ENCODE data around the gene GAB2. TPM values are rescaled to one million over a fixed set of nuclear protein-coding genes. Genes with fewer than 3 reads are reported as not detected.

Gene GAB2
- total RNA-seq, 5 donors from 2014 or later (not counting 1 experiment from before 2014, with no cell fraction given): 5.4 to 17.2 (median 8.8) TPM

- Histone ChIP-seq H3K9me3 (no peaks in the 10 kb centered on the region), H3K4me1 (ENCODE audit: control insufficient read depth in 1 of 2, extremely low read depth in 1 of 2, insufficient read depth in 2 of 2, low read length in 2 of 2) (peaks cover 5 to 25% of the 10 kb centered on the region in 2 experiments), H3K36me3 (ENCODE audit: control insufficient read depth in 2 of 2, extremely low read depth in 1 of 2, insufficient read depth in 1 of 2, low read length in 1 of 2) (no peaks in the 10 kb centered on the region), H3K4me3 (ENCODE audit: control insufficient read depth in 1 of 2, extremely low read depth in 1 of 2, low read length in 1 of 2) (peak overlapping the region; percentile 61 to 79), H3K27me3 (replicated peaks in 1 of 2; ENCODE audit: control insufficient read depth in 2 of 2, extremely low read depth in 1 of 2, insufficient read depth in 2 of 2, low read length in 1 of 2) (peaks cover 0 to 20% of the 10 kb centered on the region in 2 experiments), H3K27ac (ENCODE audit: low read length) (no peak overlapping the region)
- ChIA-PET CTCF (interaction anchor here (0.6 to 5.7 kb wide), 10 partner anchors 9 to 424 kb away, joined by 3 to 62 read pairs (median 4); partner anchors contain the start of genes ALG8 (in 1 of the 2), INTS4 (in 1 of the 2) and NARS2 (in 1 of the 2)), POLR2A (no interaction called here)
- WGBS (ENCODE audit: insufficient coverage): 87% methylated on average over 3 of the region's 11 CpGs
- ATAC-seq (replicated peaks in 1 of 4): no peak
- Mint-ChIP-seq H3K9me3 (no peaks in the 10 kb centered on the region), H3K27me3 (peaks cover 18 to 19% of the 10 kb centered on the region in 2 donors), H3K4me1 (peaks cover 17 to 37% (median 22%) of the 10 kb centered on the region in 3 donors), H3K36me3 (no peaks in the 10 kb centered on the region), H3K4me3 (peak overlapping the region; percentile 73 to 82 (median 78)), H3K27ac (peak overlapping the region; percentile 31 to 57)
- peak in 1 of 35 experiments; percentile 6 for DNase-seq
Measured at GRCh38 chr11:78418584-78419211, 1.1 kb upstream of the GAB2 start.

GRCh38 chr11:78417888-78418583 is 416 bp upstream of the GAB2 start:
- no peaks in the 10 kb centered on the region for H3K36me3 ChIP-seq (ENCODE audit: control insufficient read depth in 2 of 2, extremely low read depth in 1 of 2, insufficient read depth in 1 of 2, low read length in 1 of 2)
- no peaks in the 10 kb centered on the region for H3K9me3 ChIP-seq
- CTCF ChIA-PET: interaction anchor here (0.6 to 5.7 kb wide), 12 partner anchors 10 to 423 kb away, joined by 3 to 62 read pairs (median 3); partner anchors contain the start of genes ALG8 (in 1 of the 2), INTS4 (in 1 of the 2) and NARS2 (in 1 of the 2)
- peak overlapping the region; percentile 73 to 82 (median 78) for H3K4me3 Mint-ChIP-seq
- WGBS (ENCODE audit: insufficient coverage): under 1% methylated on average over 48 of the region's 68 CpGs
- DNase-seq: peak; percentile 52 to 86 (median 67)
- H3K4me1 ChIP-seq (ENCODE audit: control insufficient read depth in 1 of 2, extremely low read depth in 1 of 2, insufficient read depth in 2 of 2, low read length in 2 of 2): peaks cover 5 to 25% of the 10 kb centered on the region in 2 experiments
- no peaks in the 10 kb centered on the region for H3K9me3 Mint-ChIP-seq
- POLR2A ChIA-PET: interaction anchor here in 1 of 2 donors (0.7 kb wide), 1 partner anchor 146 kb away, joined by 6 read pairs; no protein-coding TSS in a partner anchor
- peaks cover 0 to 20% of the 10 kb centered on the region in 2 experiments for H3K27me3 ChIP-seq (replicated peaks in 1 of 2; ENCODE audit: control insufficient read depth in 2 of 2, extremely low read depth in 1 of 2, insufficient read depth in 2 of 2, low read length in 1 of 2)
- peak overlapping the region; percentile 61 to 79 for H3K4me3 ChIP-seq (ENCODE audit: control insufficient read depth in 1 of 2, extremely low read depth in 1 of 2, low read length in 1 of 2)
- H3K27ac ChIP-seq (ENCODE audit: low read length): no peak overlapping the region
- ATAC-seq (replicated peaks in 1 of 4): peak; percentile 78 to 83 (median 80)
- peaks cover 17 to 37% (median 22%) of the 10 kb centered on the region in 3 donors for H3K4me1 Mint-ChIP-seq
- peaks cover 18 to 19% of the 10 kb centered on the region in 2 donors for H3K27me3 Mint-ChIP-seq
- H3K27ac Mint-ChIP-seq: peak overlapping the region; percentile 31 to 57
- H3K36me3 Mint-ChIP-seq: no peaks in the 10 kb centered on the region

- Histone ChIP-seq H3K4me3 (ENCODE audit: control insufficient read depth in 1 of 2, extremely low read depth in 1 of 2, low read length in 1 of 2) (peak overlapping the region; percentile 54 to 64), H3K27ac (ENCODE audit: low read length) (no peak overlapping the region), H3K4me1 (ENCODE audit: control insufficient read depth in 1 of 2, extremely low read depth in 1 of 2, insufficient read depth in 2 of 2, low read length in 2 of 2) (peaks cover 5 to 25% of the 10 kb centered on the region in 2 experiments), H3K9me3 (no peaks in the 10 kb centered on the region), H3K36me3 (ENCODE audit: control insufficient read depth in 2 of 2, extremely low read depth in 1 of 2, insufficient read depth in 1 of 2, low read length in 1 of 2) (no peaks in the 10 kb centered on the region), H3K27me3 (replicated peaks in 1 of 2; ENCODE audit: control insufficient read depth in 2 of 2, extremely low read depth in 1 of 2, insufficient read depth in 2 of 2, low read length in 1 of 2) (peaks cover 0 to 20% of the 10 kb centered on the region in 2 experiments)
- H3K27ac Mint-ChIP-seq: peak overlapping the region; percentile 66 to 86
- peak; percentile 62 to 64 (median 62) for ATAC-seq (replicated peaks in 1 of 4)
- H3K4me3 Mint-ChIP-seq: peak overlapping the region; percentile 87 to 94 (median 94)
- peaks cover 15 to 16% of the 10 kb centered on the region in 2 donors for H3K27me3 Mint-ChIP-seq
- CTCF ChIA-PET: interaction anchor here (0.6 to 5.7 kb wide), 12 partner anchors 14 to 292 kb away, joined by 3 to 62 read pairs (median 4); partner anchors contain the start of genes ALG8 (in 1 of the 2) and NARS2 (in 1 of the 2)
- POLR2A ChIA-PET: interaction anchor here (0.5 kb wide), 2 partner anchors 70 to 103 kb away, joined by 4 to 5 read pairs; no protein-coding TSS in a partner anchor
- H3K4me1 Mint-ChIP-seq: peaks cover 17 to 37% (median 22%) of the 10 kb centered on the region in 3 donors
- no peaks in the 10 kb centered on the region for H3K36me3 Mint-ChIP-seq
- no peaks in the 10 kb centered on the region for H3K9me3 Mint-ChIP-seq
- 13% methylated on average over 25 of the region's 38 CpGs for WGBS (ENCODE audit: insufficient coverage)
- peak; percentile 38 to 80 (median 64) for DNase-seq
Measured at GRCh38 chr11:78416285-78417174, 1.1 kb downstream of the GAB2 start.

GRCh38 chr11:78415338-78415737 is 2.3 kb downstream of the GAB2 start:
- peaks cover 13 to 29% (median 19%) of the 10 kb centered on the region in 3 donors for H3K4me1 Mint-ChIP-seq
- peaks cover 5 to 20% of the 10 kb centered on the region in 2 experiments for H3K4me1 ChIP-seq (ENCODE audit: control insufficient read depth in 1 of 2, extremely low read depth in 1 of 2, insufficient read depth in 2 of 2, low read length in 2 of 2)
- DNase-seq (peak in 1 of 35 experiments; percentile 6), ATAC-seq (replicated peaks in 1 of 4) (no peak)
- H3K27me3 ChIP-seq (replicated peaks in 1 of 2; ENCODE audit: control insufficient read depth in 2 of 2, extremely low read depth in 1 of 2, insufficient read depth in 2 of 2, low read length in 1 of 2): peaks cover 0 to 15% of the 10 kb centered on the region in 2 experiments
- no peaks in the 10 kb centered on the region for H3K36me3 ChIP-seq (ENCODE audit: control insufficient read depth in 2 of 2, extremely low read depth in 1 of 2, insufficient read depth in 1 of 2, low read length in 1 of 2)
- no peaks in the 10 kb centered on the region for H3K9me3 Mint-ChIP-seq
- no peaks in the 10 kb centered on the region for H3K9me3 ChIP-seq
- 92% methylated on average over 2 of the region's 4 CpGs for WGBS (ENCODE audit: insufficient coverage)
- no peaks in the 10 kb centered on the region for H3K36me3 Mint-ChIP-seq
- ChIA-PET POLR2A (interaction anchor here in 1 of 2 donors (0.5 kb wide), 1 partner anchor 272 kb away, joined by 3 read pairs; no protein-coding TSS in a partner anchor), CTCF (interaction anchor here (0.5 to 5.7 kb wide), 9 partner anchors 10 to 276 kb away, joined by 3 to 62 read pairs (median 4); partner anchors contain the start of gene ALG8 (in 1 of the 2))
- H3K27ac ChIP-seq (ENCODE audit: low read length): no peak overlapping the region
- H3K27ac Mint-ChIP-seq: no peak overlapping the region
- peaks cover 9 to 14% of the 10 kb centered on the region in 2 donors for H3K27me3 Mint-ChIP-seq
- H3K4me3 ChIP-seq (ENCODE audit: control insufficient read depth in 1 of 2, extremely low read depth in 1 of 2, low read length in 1 of 2): no peak overlapping the region
- peak overlapping the region; percentile 5 to 31 (median 22) for H3K4me3 Mint-ChIP-seq

GRCh38 chr11:78414321-78415051 is 3.1 kb downstream of the GAB2 start:
- Histone ChIP-seq H3K4me3 (ENCODE audit: control insufficient read depth in 1 of 2, extremely low read depth in 1 of 2, low read length in 1 of 2) (no peak overlapping the region), H3K4me1 (ENCODE audit: control insufficient read depth in 1 of 2, extremely low read depth in 1 of 2, insufficient read depth in 2 of 2, low read length in 2 of 2) (peaks cover 5 to 16% of the 10 kb centered on the region in 2 experiments), H3K9me3 (no peaks in the 10 kb centered on the region), H3K27me3 (replicated peaks in 1 of 2; ENCODE audit: control insufficient read depth in 2 of 2, extremely low read depth in 1 of 2, insufficient read depth in 2 of 2, low read length in 1 of 2) (peaks cover 0 to 7% of the 10 kb centered on the region in 2 experiments), H3K27ac (ENCODE audit: low read length) (no peak overlapping the region), H3K36me3 (ENCODE audit: control insufficient read depth in 2 of 2, extremely low read depth in 1 of 2, insufficient read depth in 1 of 2, low read length in 1 of 2) (no peaks in the 10 kb centered on the region)
- no peak overlapping the region for H3K4me3 Mint-ChIP-seq
- DNase-seq (peak in 1 of 35 experiments; percentile 37), ATAC-seq (replicated peaks in 1 of 4) (no peak)
- H3K9me3 Mint-ChIP-seq: peaks cover 0 to 4% (median 2%) of the 10 kb centered on the region in 3 donors
- peaks cover 5 to 9% of the 10 kb centered on the region in 2 donors for H3K27me3 Mint-ChIP-seq
- peaks cover 10 to 26% (median 17%) of the 10 kb centered on the region in 3 donors for H3K4me1 Mint-ChIP-seq
- no peak overlapping the region for H3K27ac Mint-ChIP-seq
- ChIA-PET CTCF (interaction anchor here (0.6 to 5.7 kb wide), 4 partner anchors 9 to 160 kb away, joined by 3 to 62 read pairs (median 7); no protein-coding TSS in a partner anchor), POLR2A (no interaction called here)
- H3K36me3 Mint-ChIP-seq: peaks cover 4% of the 10 kb centered on the region
- WGBS (ENCODE audit: insufficient coverage): 96% methylated on average over 5 of the region's 14 CpGs

Data from T-cell (primary cell).